ENCODE data around the gene DEFB113.
"Not testable (repeated sequence)": the region's sequence is repeated elsewhere in the genome, so short reads cannot be mapped to it uniquely, and the experiment has no call there.

Gene DEFB113

GRCh38 chr6:49969605-49970004, at the start of gene DEFB113:
Gene DEFB113, minus strand, starts transcription at chr6:49969625. Its CDS starts 0 bp downstream, at chr6:49969625.
- DNase-seq, result no peak

- DNase-seq, result no peak
Observed at GRCh38 chr6:50007819-50008218, 38.4 kb upstream of the DEFB113 start.

DNA sequence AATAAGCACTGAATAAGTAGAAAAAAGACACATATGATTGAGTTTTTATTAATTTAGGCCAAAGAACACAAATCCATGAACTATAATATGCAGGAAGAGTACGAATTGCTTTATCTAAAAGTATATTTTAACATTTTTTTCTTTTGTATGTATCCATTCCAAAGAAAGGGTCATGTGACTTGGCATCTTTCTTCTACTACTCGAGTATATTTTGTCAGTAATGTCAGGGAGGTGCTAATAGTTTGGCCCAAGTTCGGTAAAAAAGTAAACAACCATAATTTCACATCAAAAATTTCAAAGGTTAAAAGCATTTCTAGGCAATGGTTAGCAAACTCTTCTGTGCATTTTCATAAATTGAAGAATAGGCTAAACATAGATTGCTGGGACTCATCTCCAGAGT, 33.7 kb upstream of the DEFB113 start:
- no peak for DNase-seq

- DNase-seq, result no peak
Observed at GRCh38 chr6:49995278-49995677, 25.9 kb upstream of the DEFB113 start.

DNA sequence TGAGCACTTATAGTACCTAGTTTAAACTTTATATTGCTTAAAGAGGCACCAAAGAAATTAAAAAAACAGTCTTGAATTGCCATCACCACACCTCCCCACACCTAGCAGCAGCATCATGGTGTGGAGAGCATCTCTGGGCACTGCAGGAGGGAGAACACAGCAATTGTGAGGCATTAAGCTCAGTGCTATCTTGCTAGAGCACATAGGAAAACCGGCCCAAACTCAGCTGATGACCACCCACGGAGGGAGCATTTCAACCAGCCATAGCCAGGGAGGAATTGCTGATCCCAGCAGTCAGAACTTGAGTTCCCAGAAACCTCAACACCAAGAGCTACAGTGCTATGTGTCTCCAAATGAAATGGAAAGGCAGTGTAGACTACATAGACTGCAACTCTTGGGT, 19.5 kb upstream of the DEFB113 start:
- DNase-seq, result no peak

GRCh38 chr6:49987749-49988148, 18.3 kb upstream of the DEFB113 start:
- no peak for DNase-seq

DNA sequence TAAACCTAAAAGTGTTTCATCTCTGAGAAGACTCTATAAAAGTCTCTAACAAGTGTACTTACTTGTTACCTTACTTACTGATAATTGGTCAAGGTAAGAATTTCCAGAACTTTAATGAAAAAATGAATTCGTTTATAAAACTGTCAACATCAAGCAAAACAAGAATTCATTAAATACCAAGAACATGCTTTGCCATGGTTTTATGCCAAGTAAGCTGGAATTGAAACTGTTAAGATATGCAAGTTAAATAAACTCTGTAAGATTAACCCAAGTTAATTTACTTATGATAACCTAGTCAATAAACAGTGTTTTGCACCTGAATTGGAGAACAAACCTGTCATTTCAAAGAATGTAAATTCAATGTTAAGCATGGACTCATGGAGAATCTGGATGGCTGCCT, 17.1 kb upstream of the DEFB113 start:
- no peak for DNase-seq

DNA sequence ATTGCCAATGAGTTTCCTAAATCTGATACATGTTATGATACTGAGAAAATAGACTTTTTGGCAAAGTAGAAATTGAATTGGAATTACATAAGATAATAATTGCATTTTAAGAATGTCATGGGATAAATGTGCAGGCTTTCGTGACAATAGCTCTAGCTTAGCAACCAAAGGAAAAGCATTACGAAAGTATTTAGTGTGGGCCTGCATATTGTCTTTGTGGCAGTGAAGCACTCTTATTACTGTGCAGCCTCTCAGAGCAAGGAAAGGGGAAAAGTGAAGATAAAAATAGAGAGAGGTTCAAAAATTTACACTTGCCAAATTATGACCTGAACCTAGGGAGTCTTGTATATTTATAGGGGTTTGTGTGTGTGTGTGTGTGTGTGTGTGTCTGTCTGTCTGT, 12.6 kb upstream of the DEFB113 start:
- DNase-seq, result no peak

DNA sequence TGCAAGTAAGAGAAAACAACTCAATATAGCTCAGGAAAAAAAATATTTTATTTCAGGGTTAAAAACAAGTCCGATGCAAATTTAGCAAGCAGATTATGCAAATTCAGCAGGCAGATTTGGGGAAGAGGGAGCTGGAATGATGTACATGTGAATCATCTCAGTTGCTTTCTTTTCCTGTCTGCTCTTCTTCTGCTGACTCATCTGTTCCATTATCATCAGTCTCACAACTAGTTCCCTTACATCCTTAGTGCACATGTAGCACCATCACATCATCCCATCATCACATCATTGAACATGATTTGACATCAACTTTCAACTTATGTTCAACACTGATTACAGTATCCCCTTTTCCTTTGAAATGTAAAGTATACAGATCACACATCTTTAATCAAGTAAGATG, 11.5 kb upstream of the DEFB113 start:
- no peak for DNase-seq

GRCh38 chr6:49979584-49979983, 10.2 kb upstream of the DEFB113 start:
- no peak for DNase-seq

DNA sequence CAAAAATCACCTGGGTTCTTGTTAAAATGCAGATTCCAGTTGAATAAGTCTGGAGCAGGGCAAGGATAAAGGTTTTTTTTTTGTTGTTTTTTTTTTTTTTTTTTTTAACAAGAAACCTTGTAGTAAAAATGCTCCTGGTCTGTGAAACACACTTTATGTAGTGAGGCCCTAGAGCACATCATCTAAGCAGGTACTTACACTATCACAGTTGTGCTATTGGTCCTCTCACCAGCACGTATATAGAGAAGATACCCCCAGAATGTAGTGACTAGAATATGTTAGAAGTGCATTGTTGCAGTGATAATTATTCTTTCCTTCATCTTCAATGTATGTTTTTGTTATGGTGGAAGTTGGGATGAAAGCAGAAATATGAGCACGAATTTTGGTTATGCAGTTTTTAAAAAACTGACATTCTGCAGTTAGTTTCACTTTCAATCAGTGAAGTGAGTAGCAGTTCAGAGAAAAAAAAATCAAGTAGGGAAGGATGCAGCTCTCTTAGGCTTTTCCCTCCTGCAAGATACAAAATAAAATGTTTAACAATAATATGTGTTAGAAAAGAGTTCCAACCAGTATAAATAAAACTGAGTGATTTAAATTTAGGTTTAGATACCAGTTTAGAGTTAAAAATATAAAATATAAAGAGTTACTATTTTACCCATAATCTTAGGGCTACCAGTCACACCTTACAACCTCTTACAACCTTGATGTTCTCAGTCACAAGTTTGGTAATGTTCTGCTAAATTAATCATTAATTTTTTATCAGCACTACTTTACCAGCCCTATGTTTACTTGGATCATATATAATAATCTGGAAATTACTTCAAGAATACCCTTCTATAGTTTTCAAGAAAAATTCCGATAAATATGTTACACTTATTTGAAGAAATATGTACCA, 9.2 kb upstream of the DEFB113 start:
- DNase-seq, result no peak

- DNase-seq, result no peak
Observed at GRCh38 chr6:49966823-49967222, 2.6 kb downstream of the DEFB113 start.

DNA sequence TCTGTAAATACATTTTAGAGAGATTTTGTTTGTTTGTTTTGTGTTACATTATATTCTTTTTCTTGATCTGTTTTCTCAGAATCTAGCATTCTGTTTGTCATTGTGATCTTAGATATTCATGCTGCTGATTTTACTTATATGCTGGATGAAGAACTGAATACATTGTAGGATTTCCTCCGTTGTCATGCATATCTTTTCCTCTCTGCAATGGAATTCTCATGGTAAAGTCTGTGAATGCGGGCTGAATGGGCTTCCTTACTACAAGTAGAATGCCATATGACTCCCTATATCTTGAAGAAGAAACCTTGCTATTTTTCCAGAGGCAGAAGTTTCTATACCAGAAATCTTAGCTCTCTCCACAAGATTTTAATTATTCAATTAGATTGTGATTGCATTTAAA, 3.1 kb downstream of the DEFB113 start:
- DNase-seq, result no peak

DNA sequence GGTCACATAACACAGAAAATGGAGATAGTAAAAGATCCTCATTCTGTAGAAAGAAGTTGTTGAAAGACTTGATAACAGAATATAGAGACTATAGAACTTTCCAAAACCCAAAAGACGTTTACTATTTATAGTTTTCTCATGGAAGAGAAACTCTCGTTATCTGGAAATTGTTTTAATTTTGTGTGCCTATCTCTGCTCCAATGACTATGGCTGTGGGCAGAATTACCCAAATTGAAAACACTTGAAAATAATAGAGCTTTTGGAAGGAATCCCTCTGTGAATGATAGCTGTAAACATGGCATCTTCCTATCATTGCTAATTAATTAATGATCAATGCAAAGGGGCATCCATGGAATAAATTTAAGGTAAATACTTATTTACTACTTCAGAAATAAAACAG, 5.4 kb downstream of the DEFB113 start, which contains the start of gene DEFB114:
TSS of gene DEFB114 (minus strand) at position 101 of the 400 bp plus-strand sequence. CDS start at position 42, 59 bp downstream.
- no peak for DNase-seq

GRCh38 chr6:49958180-49958579, 11.2 kb downstream of the DEFB113 start:
- DNase-seq, result no peak

DNA sequence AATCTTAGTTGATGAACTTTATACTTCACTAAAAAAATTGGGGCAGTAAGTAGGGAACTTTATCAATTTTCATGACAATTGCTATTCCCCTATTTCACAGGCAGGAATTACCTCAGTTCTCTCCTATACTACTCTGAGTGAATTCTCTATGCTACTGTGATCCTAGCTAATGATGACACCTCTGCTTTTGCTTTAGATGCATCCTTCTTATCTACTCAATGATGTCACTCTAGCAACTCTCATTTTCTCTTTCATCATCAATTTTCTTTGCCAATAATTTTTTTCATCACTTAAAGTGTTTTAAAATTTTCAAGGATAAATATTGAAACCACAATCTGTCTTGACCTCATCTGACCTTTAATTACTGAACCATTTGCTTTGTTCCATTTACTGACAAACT, 13.6 kb downstream of the DEFB113 start:
- no peak for DNase-seq

DNA sequence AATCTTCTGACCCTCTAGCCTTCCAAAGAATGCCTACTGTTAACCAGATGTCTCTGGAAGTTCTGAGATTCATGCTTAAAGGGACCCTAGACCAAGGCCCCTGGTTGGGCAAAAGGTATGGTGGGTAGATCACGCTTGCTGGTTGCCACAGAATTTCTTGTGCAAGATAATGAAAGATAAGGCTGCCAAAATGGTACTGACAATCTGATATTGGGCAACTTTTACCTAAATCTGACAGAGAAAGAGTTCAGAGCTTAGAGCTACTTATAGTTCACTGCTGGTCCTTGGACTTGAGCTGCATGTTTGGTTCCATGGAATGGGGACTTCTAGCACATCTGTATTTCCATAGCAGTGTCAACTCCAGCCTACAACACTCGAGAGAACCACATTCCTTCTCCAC, 17.5 kb downstream of the DEFB113 start:
- no peak for DNase-seq

GRCh38 chr6:49950415-49950751, 19.0 kb downstream of the DEFB113 start:
- no peak for DNase-seq

- no peak for DNase-seq
Observed at GRCh38 chr6:49949062-49949461, 20.4 kb downstream of the DEFB113 start.

DNA sequence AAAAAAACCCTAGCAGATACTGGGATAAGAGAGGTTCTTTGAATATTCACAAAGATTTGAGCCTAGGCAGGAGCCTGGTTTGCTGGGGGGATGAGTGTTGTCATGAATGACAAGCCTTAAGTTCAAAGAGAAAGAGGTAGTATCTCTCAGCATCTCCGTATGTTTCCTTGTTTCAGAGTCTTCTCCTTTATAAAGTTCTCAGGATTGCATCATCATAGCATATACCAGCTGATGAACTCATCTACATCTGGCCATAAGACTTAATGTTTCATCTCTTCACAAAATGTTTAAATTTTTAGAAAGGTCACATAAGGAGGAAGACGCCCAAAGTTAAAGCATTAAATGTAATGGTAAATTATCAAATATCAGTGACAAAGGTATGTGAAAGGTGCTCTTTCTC, 22.6 kb downstream of the DEFB113 start:
- no peak for DNase-seq

DNA sequence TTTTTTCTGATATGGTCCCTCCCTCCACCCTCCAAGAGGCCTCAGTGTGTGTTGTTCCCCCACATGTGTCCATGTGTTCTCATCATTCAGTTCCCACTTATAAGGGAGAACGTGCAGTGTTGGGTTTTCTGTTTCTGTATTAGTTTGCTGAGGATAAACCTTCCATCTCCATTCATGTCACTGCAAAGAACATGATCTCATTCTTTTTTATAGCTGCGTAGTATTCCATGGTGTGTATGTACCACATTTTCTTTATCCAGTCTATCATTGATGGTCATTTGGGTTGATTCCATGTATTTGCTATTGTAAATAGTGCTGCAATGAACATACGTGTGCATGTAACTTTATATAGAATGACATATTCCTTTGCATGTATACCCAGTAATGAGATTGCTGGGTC, 25.4 kb downstream of the DEFB113 start:
- DNase-seq, result not testable (repeated sequence)

DNA sequence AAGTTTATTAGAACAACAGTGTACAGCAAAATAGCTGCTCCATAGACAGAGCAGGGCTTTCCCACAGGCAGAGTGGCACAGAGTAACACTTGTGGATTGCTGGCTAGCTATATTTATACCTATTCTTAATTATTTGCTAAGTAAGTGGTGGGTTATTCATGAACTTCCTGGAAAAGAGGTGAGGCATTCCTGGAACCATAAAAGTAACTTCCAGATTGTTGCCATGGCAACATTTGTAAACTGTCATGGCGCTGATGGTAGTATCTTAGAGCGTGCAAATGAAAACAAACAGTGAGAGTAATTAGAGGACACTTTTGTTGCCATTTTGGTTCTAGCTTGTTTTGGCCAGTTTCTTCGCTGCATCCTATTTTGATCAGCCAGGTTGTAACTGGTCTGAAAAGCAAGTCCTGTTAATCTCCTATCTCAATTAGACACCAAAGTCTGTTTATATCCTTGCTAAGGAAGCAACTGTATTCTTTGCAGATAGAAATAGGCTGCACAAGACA, 29.4 kb downstream of the DEFB113 start:
- DNase-seq, result peak in 1 of 3 experiments; percentile 9

DNA sequence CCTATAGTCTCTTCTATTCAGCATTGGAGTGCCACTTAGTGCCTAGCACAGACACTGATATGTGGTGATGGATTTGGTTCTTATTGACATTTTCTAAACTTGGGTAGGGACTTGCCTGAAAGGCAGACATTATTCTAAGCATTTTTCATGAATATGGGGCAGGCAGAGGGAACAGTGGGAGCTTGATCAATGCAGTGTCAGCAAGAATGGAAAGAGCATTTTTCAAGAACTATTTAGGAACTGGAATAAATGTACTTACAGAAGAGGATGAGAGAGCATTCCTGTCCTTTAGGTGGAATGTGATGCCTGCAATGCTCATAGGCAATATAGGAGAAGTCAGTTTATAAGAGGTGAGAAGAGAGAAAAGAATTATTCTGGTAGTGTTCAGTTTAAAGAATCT, 31.6 kb downstream of the DEFB113 start:
- no peak for DNase-seq

GRCh38 chr6:49937017-49937416, 32.4 kb downstream of the DEFB113 start:
- no peak for DNase-seq

DNA sequence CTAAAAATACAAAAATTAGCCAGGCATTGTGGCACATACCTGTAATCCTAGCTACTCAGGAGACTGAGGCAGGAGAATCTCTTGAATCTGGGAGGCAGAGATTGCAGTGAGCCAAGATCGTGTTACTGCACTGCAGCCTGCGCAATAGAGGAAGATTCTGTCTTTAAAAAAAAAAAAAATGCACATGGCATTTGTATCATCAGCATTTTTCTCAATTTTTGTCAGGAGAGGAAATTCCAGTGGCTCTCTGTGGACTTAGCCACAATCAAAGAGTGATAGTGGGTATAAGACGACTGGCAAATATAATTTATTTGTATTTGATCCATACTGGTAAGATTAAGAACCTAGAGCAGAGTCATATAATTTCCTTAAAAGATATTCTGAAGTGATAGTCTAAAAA, 34.0 kb downstream of the DEFB113 start:
- no peak for DNase-seq
